ENCODE measurements around the gene TLE2. TPM values are rescaled to one million over a fixed set of nuclear protein-coding genes. Genes with fewer than 3 reads are reported as not detected.

The TLE2 gene
- total RNA-seq, 1 donor from 2014 or later = 2.3 TPM

- intact Hi-C loops (cut with micrococcal nuclease) = loop anchor here (1.0 to 5.0 kb wide), 2 partner anchors 26 to 126 kb away; partner anchors contain the start of gene NCLN
- H3K36me3 Mint-ChIP-seq (ENCODE audit: low read depth) = peaks cover 30% of the 10 kb centered on the region
- peak; percentile 93 for DNase-seq
- H3K27ac Mint-ChIP-seq = peak overlapping the region; percentile 90
- H3K4me1 Mint-ChIP-seq = peaks cover 27% of the 10 kb centered on the region
- H3K4me3 Mint-ChIP-seq = peak overlapping the region; percentile 88
- H3K9me3 Mint-ChIP-seq = no peaks in the 10 kb centered on the region
- H3K27me3 Mint-ChIP-seq = no peaks in the 10 kb centered on the region
Observed at GRCh38 chr19:3061182-3062161, 32.4 kb upstream of the TLE2 start.

- Mint-ChIP-seq H3K4me3 (peak overlapping the region; percentile 88), H3K4me1 (peaks cover 27% of the 10 kb centered on the region), H3K27me3 (no peaks in the 10 kb centered on the region), H3K9me3 (no peaks in the 10 kb centered on the region), H3K36me3 (ENCODE audit: low read depth) (peaks cover 31% of the 10 kb centered on the region), H3K27ac (peak overlapping the region; percentile 90)
- DNase-seq = no peak
- intact Hi-C loops (cut with micrococcal nuclease) = loop anchor here (1.0 to 5.0 kb wide), 2 partner anchors 26 to 126 kb away; partner anchors contain the start of gene NCLN
Observed at GRCh38 chr19:3060857-3061181, 31.7 kb upstream of the TLE2 start.

GRCh38 chr19:3059653-3060052 is 30.6 kb upstream of the TLE2 start:
- no peaks in the 10 kb centered on the region for H3K27me3 Mint-ChIP-seq
- intact Hi-C loops (cut with micrococcal nuclease) = loop anchor here (5.0 kb wide), 1 partner anchor 128 kb away; the partner anchor contains the start of gene NCLN
- peak overlapping the region; percentile 59 for H3K4me3 Mint-ChIP-seq
- H3K27ac Mint-ChIP-seq = peak overlapping the region; percentile 37
- H3K9me3 Mint-ChIP-seq = no peaks in the 10 kb centered on the region
- DNase-seq = no peak
- H3K36me3 Mint-ChIP-seq (ENCODE audit: low read depth) = peaks cover 41% of the 10 kb centered on the region
- peaks cover 32% of the 10 kb centered on the region for H3K4me1 Mint-ChIP-seq

GRCh38 chr19:3058821-3059314 is 29.8 kb upstream of the TLE2 start:
- Mint-ChIP-seq H3K4me1 (peaks cover 32% of the 10 kb centered on the region), H3K27me3 (no peaks in the 10 kb centered on the region), H3K36me3 (ENCODE audit: low read depth) (peaks cover 48% of the 10 kb centered on the region), H3K4me3 (no peak overlapping the region), H3K9me3 (no peaks in the 10 kb centered on the region), H3K27ac (no peak overlapping the region)
- no peak for DNase-seq
- intact Hi-C loops (cut with micrococcal nuclease) = no loop called here

GRCh38 chr19:3058009-3058820 is 29.1 kb upstream of the TLE2 start:
- DNase-seq = no peak
- Mint-ChIP-seq H3K4me1 (peaks cover 29% of the 10 kb centered on the region), H3K4me3 (no peak overlapping the region), H3K27ac (no peak overlapping the region), H3K36me3 (ENCODE audit: low read depth) (peaks cover 52% of the 10 kb centered on the region), H3K27me3 (no peaks in the 10 kb centered on the region), H3K9me3 (no peaks in the 10 kb centered on the region)
- intact Hi-C loops (cut with micrococcal nuclease) = no loop called here

- H3K36me3 Mint-ChIP-seq (ENCODE audit: low read depth) = peaks cover 56% of the 10 kb centered on the region
- no peak for DNase-seq
- no peaks in the 10 kb centered on the region for H3K9me3 Mint-ChIP-seq
- peaks cover 26% of the 10 kb centered on the region for H3K4me1 Mint-ChIP-seq
- no peaks in the 10 kb centered on the region for H3K27me3 Mint-ChIP-seq
- intact Hi-C loops (cut with micrococcal nuclease) = no loop called here
- H3K4me3 Mint-ChIP-seq = no peak overlapping the region
- H3K27ac Mint-ChIP-seq = peak overlapping the region; percentile 63
Observed at GRCh38 chr19:3057275-3057714, 28.2 kb upstream of the TLE2 start.

- intact Hi-C loops (cut with micrococcal nuclease) = no loop called here
- Mint-ChIP-seq H3K9me3 (no peaks in the 10 kb centered on the region), H3K36me3 (ENCODE audit: low read depth) (peaks cover 56% of the 10 kb centered on the region), H3K27me3 (no peaks in the 10 kb centered on the region), H3K4me1 (peaks cover 26% of the 10 kb centered on the region), H3K4me3 (no peak overlapping the region), H3K27ac (peak overlapping the region; percentile 38)
- no peak for DNase-seq
Observed at GRCh38 chr19:3056417-3057088, 27.5 kb upstream of the TLE2 start.

GRCh38 chr19:3055741-3056416 is 26.8 kb upstream of the TLE2 start:
- intact Hi-C loops (cut with micrococcal nuclease) = no loop called here
- Mint-ChIP-seq H3K9me3 (no peaks in the 10 kb centered on the region), H3K27ac (no peak overlapping the region), H3K4me3 (no peak overlapping the region), H3K27me3 (no peaks in the 10 kb centered on the region), H3K4me1 (peaks cover 24% of the 10 kb centered on the region), H3K36me3 (ENCODE audit: low read depth) (peaks cover 54% of the 10 kb centered on the region)
- no peak for DNase-seq

GRCh38 chr19:3054972-3055740 is 26.1 kb upstream of the TLE2 start:
- Mint-ChIP-seq H3K36me3 (ENCODE audit: low read depth) (peaks cover 50% of the 10 kb centered on the region), H3K4me3 (no peak overlapping the region), H3K27me3 (no peaks in the 10 kb centered on the region), H3K9me3 (no peaks in the 10 kb centered on the region), H3K4me1 (peaks cover 19% of the 10 kb centered on the region), H3K27ac (peak overlapping the region; percentile 70)
- intact Hi-C loops (cut with micrococcal nuclease) = no loop called here
- no peak for DNase-seq

- Mint-ChIP-seq H3K4me3 (no peak overlapping the region), H3K4me1 (peaks cover 15% of the 10 kb centered on the region), H3K27me3 (no peaks in the 10 kb centered on the region), H3K27ac (no peak overlapping the region), H3K9me3 (no peaks in the 10 kb centered on the region), H3K36me3 (ENCODE audit: low read depth) (peaks cover 45% of the 10 kb centered on the region)
- DNase-seq = no peak
- intact Hi-C loops (cut with micrococcal nuclease) = no loop called here
Observed at GRCh38 chr19:3054265-3054971, 25.3 kb upstream of the TLE2 start.

GRCh38 chr19:3053780-3054179 is 24.7 kb upstream of the TLE2 start:
- Mint-ChIP-seq H3K27me3 (peaks cover 2% of the 10 kb centered on the region), H3K4me1 (peaks cover 16% of the 10 kb centered on the region), H3K4me3 (no peak overlapping the region), H3K9me3 (no peaks in the 10 kb centered on the region), H3K36me3 (ENCODE audit: low read depth) (peaks cover 44% of the 10 kb centered on the region), H3K27ac (no peak overlapping the region)
- no peak for DNase-seq
- intact Hi-C loops (cut with micrococcal nuclease) = no loop called here

GRCh38 chr19:3053218-3053621 is 24.1 kb upstream of the TLE2 start:
- peaks cover 15% of the 10 kb centered on the region for H3K4me1 Mint-ChIP-seq
- no peak for DNase-seq
- intact Hi-C loops (cut with micrococcal nuclease) = no loop called here
- no peak overlapping the region for H3K4me3 Mint-ChIP-seq
- peaks cover 38% of the 10 kb centered on the region for H3K36me3 Mint-ChIP-seq (ENCODE audit: low read depth)
- no peaks in the 10 kb centered on the region for H3K9me3 Mint-ChIP-seq
- H3K27me3 Mint-ChIP-seq = peaks cover 2% of the 10 kb centered on the region
- no peak overlapping the region for H3K27ac Mint-ChIP-seq
